ENCODE results near the gene POLR2J2.
"Not testable (repeated sequence)": the region's sequence is repeated elsewhere in the genome, so short reads cannot be mapped to it uniquely, and the experiment has no call there.

POLR2J2 gene

GRCh38 chr7:102690602-102691001, 19.1 kb upstream of the POLR2J2 start:
- H3K27ac Mint-ChIP-seq (ENCODE audit: low read depth); ATAC-seq (replicated peaks; ENCODE audit: extremely low read depth, poor library complexity, severe bottlenecking); H3K9me3 Mint-ChIP-seq; H3K4me1 Mint-ChIP-seq; DNase-seq (ENCODE audit: low spot score in 2 of 2); H3K36me3 Mint-ChIP-seq (ENCODE audit: insufficient read depth); H3K27me3 Mint-ChIP-seq: not testable (repeated sequence)
- H3K4me3 Mint-ChIP-seq = peak overlapping the region; percentile 52

DNA sequence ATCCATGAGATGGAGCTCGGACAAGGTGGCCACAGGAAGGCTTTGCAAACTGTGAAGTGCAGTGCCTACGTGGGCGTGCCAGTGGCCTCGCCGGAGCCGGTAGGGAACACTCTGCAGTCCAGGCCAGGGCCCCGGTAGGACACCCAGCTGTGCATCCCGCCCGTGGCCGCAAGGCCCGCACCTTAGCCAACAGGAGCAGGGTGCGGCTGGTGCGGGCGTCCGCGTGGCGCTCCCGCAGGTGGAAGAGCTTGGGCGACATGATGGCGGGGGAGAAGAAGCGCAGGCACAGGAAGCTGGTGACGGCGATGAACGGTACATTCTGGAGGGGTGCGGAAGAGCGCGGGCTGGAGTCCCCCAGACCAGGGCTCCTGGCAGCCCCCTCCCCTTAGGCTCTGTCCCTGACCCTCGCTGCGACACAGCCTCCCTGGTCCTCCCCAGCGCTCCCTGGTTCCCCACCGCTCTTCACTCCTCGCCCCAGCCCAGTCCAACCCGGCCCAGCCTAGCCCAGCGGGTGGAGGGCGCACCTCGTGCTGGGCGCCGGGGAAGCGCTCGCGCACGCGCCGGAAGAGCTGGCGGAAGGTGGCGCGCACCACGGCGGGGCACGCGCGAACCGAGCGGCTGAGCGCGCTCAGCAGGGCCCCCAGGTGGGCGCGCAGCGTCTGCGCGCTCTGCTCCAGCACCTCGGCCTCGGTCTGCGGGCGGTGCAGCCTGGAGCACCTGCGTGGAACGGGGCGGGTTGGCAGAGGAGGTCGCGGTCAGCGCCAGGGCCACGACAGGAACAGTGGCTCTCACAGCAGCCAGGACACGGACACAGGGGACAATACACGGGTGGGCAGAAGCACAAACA, 18.2 kb upstream of the POLR2J2 start:
- H3K9me3 Mint-ChIP-seq; H3K4me3 Mint-ChIP-seq; H3K27ac Mint-ChIP-seq (ENCODE audit: low read depth); H3K27me3 Mint-ChIP-seq; H3K36me3 Mint-ChIP-seq (ENCODE audit: insufficient read depth); H3K4me1 Mint-ChIP-seq; DNase-seq (ENCODE audit: low spot score in 2 of 2): not testable (repeated sequence)
- peak; percentile 80 for ATAC-seq (replicated peaks; ENCODE audit: extremely low read depth, poor library complexity, severe bottlenecking)

GRCh38 chr7:102688299-102689036, 17.0 kb upstream of the POLR2J2 start:
- not testable (repeated sequence) for H3K9me3 Mint-ChIP-seq; DNase-seq (ENCODE audit: low spot score in 2 of 2); H3K4me3 Mint-ChIP-seq; H3K36me3 Mint-ChIP-seq (ENCODE audit: insufficient read depth); H3K4me1 Mint-ChIP-seq; H3K27ac Mint-ChIP-seq (ENCODE audit: low read depth); H3K27me3 Mint-ChIP-seq
- ATAC-seq (replicated peaks; ENCODE audit: extremely low read depth, poor library complexity, severe bottlenecking) = peak; percentile 80

DNA sequence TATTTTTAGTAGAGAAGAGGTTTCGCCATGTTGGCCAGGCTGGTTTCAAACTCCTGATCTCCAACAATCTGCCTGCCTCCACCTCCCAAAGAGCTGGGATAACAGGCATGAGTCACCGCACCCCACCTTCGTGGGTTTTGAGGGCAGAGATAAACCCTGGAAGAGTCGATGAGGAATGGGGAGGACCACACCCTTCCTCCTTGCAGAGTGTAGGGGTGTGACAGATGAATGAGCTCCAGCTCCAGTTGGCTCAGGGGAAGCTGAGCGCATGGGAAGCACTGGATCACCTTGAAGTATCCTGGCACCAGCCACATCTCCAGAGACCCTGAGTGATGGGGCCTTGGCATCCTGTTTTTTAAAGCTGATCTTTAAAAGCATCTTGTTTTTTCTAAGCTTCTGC, 11.1 kb upstream of the POLR2J2 start:
- not testable (repeated sequence) for DNase-seq (ENCODE audit: low spot score in 2 of 2); H3K27ac Mint-ChIP-seq (ENCODE audit: low read depth); H3K27me3 Mint-ChIP-seq; H3K9me3 Mint-ChIP-seq; H3K36me3 Mint-ChIP-seq (ENCODE audit: insufficient read depth); H3K4me3 Mint-ChIP-seq; ATAC-seq (replicated peaks; ENCODE audit: extremely low read depth, poor library complexity, severe bottlenecking); H3K4me1 Mint-ChIP-seq

GRCh38 chr7:102680780-102681179, 9.3 kb upstream of the POLR2J2 start:
- not testable (repeated sequence) for H3K27ac Mint-ChIP-seq (ENCODE audit: low read depth); ATAC-seq (replicated peaks; ENCODE audit: extremely low read depth, poor library complexity, severe bottlenecking); DNase-seq (ENCODE audit: low spot score in 2 of 2); H3K9me3 Mint-ChIP-seq; H3K36me3 Mint-ChIP-seq (ENCODE audit: insufficient read depth); H3K27me3 Mint-ChIP-seq; H3K4me3 Mint-ChIP-seq; H3K4me1 Mint-ChIP-seq

DNA sequence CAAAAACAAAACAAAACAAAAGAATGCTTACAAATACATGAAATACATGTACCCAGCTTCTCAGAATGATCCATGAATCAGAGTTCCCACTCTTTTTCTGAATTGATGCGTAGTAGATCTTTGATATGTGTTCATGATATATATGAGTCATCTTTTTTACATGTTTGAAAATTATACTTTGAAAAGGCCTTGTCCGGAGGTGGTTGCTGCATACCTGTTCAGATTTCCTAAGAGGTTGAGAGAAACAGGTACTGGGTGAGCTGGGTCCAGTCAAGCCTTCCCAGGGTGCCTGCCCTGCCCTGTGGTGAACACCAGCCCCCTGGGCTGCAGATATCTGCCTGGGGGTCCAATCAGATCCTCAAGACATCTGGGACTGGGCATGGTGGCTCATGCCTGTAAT, 4.1 kb upstream of the POLR2J2 start:
- not testable (repeated sequence) for H3K36me3 Mint-ChIP-seq (ENCODE audit: insufficient read depth); H3K9me3 Mint-ChIP-seq; H3K4me3 Mint-ChIP-seq; DNase-seq (ENCODE audit: low spot score in 2 of 2); H3K27ac Mint-ChIP-seq (ENCODE audit: low read depth); H3K27me3 Mint-ChIP-seq; ATAC-seq (replicated peaks; ENCODE audit: extremely low read depth, poor library complexity, severe bottlenecking); H3K4me1 Mint-ChIP-seq

DNA sequence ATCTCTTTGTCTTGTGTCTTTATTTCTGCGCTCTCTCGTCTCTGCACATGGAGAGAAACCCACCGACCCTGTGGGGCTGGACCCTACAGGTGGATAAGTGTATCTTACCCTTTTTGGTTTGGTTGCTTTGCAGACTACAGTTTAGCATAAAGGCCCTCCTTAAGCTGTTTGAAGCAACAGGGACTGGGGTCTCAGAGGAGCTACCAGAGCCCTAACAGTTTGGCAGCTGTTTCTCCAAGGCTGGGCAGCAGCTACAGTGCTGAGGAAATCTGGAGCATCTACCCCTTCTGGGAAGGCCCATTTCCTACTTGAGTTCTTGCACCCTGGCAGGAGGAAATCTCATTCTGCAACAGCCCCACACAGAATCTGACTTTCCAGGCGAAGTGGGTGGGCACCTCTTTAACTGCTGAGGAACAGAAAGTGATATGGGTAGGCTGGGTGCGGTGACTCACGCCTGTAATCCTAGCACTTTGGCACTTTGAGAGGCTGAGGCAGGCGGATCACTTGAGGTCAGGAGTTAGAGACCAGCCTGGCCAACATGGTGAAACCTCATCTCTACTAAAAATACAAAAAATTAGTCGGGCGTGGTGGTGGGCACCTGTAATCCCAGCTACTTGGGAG, 2.1 kb upstream of the POLR2J2 start:
- H3K27ac Mint-ChIP-seq (ENCODE audit: low read depth); H3K27me3 Mint-ChIP-seq; H3K9me3 Mint-ChIP-seq; ATAC-seq (replicated peaks; ENCODE audit: extremely low read depth, poor library complexity, severe bottlenecking); H3K36me3 Mint-ChIP-seq (ENCODE audit: insufficient read depth); H3K4me1 Mint-ChIP-seq; H3K4me3 Mint-ChIP-seq; DNase-seq (ENCODE audit: low spot score in 2 of 2): not testable (repeated sequence)

- DNase-seq (ENCODE audit: low spot score in 2 of 2); H3K9me3 Mint-ChIP-seq; H3K36me3 Mint-ChIP-seq (ENCODE audit: insufficient read depth); ATAC-seq (replicated peaks; ENCODE audit: extremely low read depth, poor library complexity, severe bottlenecking); H3K27me3 Mint-ChIP-seq; H3K27ac Mint-ChIP-seq (ENCODE audit: low read depth); H3K4me1 Mint-ChIP-seq: not testable (repeated sequence)
- peak overlapping the region; percentile 75 for H3K4me3 Mint-ChIP-seq
Observed at GRCh38 chr7:102671956-102672307, 469 bp upstream of the POLR2J2 start.

GRCh38 chr7:102667523-102667922, 3.9 kb downstream of the POLR2J2 start:
- ATAC-seq (replicated peaks; ENCODE audit: extremely low read depth, poor library complexity, severe bottlenecking); H3K9me3 Mint-ChIP-seq; H3K4me1 Mint-ChIP-seq; H3K36me3 Mint-ChIP-seq (ENCODE audit: insufficient read depth); H3K4me3 Mint-ChIP-seq; DNase-seq (ENCODE audit: low spot score in 2 of 2); H3K27ac Mint-ChIP-seq (ENCODE audit: low read depth); H3K27me3 Mint-ChIP-seq: not testable (repeated sequence)

- not testable (repeated sequence) for H3K4me3 Mint-ChIP-seq; ATAC-seq (replicated peaks; ENCODE audit: extremely low read depth, poor library complexity, severe bottlenecking); H3K36me3 Mint-ChIP-seq (ENCODE audit: insufficient read depth); H3K4me1 Mint-ChIP-seq; H3K27me3 Mint-ChIP-seq; H3K9me3 Mint-ChIP-seq; DNase-seq (ENCODE audit: low spot score in 2 of 2); H3K27ac Mint-ChIP-seq (ENCODE audit: low read depth)
Observed at GRCh38 chr7:102666850-102667249, 4.6 kb downstream of the POLR2J2 start.

DNA sequence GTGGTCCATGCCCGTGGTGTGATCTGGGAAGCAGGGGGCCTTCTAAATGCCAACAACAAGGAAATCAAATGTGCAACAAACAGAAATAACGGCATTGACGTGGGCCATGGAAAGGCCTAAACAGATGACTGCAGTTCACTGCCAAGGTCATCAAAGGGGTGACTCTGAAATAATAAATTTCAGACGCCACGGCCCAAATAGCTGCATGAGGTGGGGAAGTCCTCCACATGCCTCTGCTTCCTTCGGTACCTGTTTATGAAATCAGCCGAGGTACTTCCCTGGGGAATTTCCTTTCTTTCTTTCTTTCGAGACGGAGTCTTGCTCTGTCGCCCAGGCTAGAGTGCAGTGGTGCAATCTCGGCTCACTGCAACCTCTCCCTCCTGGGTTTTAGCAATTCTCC, 6.7 kb downstream of the POLR2J2 start:
- not testable (repeated sequence) for H3K4me1 Mint-ChIP-seq; H3K27ac Mint-ChIP-seq (ENCODE audit: low read depth); DNase-seq (ENCODE audit: low spot score in 2 of 2); H3K27me3 Mint-ChIP-seq; H3K36me3 Mint-ChIP-seq (ENCODE audit: insufficient read depth); H3K9me3 Mint-ChIP-seq; ATAC-seq (replicated peaks; ENCODE audit: extremely low read depth, poor library complexity, severe bottlenecking); H3K4me3 Mint-ChIP-seq

GRCh38 chr7:102649924-102650323, 21.5 kb downstream of the POLR2J2 start, which contains the start of gene SPDYE2B:
Gene SPDYE2B, plus strand, starts transcription at chr7:102650319. Its CDS starts 2,030 bp downstream, at chr7:102652349.
- not testable (repeated sequence) for H3K27ac Mint-ChIP-seq (ENCODE audit: low read depth); ATAC-seq (replicated peaks; ENCODE audit: extremely low read depth, poor library complexity, severe bottlenecking); H3K9me3 Mint-ChIP-seq; H3K36me3 Mint-ChIP-seq (ENCODE audit: insufficient read depth); DNase-seq (ENCODE audit: low spot score in 2 of 2); H3K27me3 Mint-ChIP-seq; H3K4me1 Mint-ChIP-seq; H3K4me3 Mint-ChIP-seq

DNA sequence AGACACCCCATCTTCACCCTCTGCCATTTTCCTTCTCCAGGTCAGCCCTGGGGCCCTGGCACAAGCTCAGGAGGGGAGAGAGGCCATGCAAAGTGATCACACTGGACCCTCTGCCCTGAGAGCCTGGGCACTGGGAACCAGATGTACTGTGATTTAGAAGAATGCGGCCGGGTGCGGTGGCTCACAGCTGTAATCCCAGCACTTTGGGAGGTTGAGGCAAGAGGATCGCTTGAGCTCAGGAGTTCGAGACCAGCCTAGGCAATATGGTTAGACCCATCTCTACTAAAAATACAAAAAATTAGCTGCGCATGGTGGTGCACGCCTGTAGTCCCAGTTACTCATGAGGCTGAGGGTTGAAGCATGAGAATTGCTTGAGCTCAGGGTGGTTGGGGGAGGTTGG, 23.6 kb downstream of the POLR2J2 start:
- ATAC-seq (replicated peaks; ENCODE audit: extremely low read depth, poor library complexity, severe bottlenecking); H3K36me3 Mint-ChIP-seq (ENCODE audit: insufficient read depth); H3K9me3 Mint-ChIP-seq; H3K4me3 Mint-ChIP-seq; H3K27me3 Mint-ChIP-seq; H3K27ac Mint-ChIP-seq (ENCODE audit: low read depth); DNase-seq (ENCODE audit: low spot score in 2 of 2); H3K4me1 Mint-ChIP-seq: not testable (repeated sequence)
